ENCODE data around the gene STXBP5L. TPM values are rescaled to one million over a fixed set of nuclear protein-coding genes. Genes with fewer than 3 reads are reported as not detected.

STXBP5L gene
- total and polyA plus RNA-seq, 2 of the 4 experiments (the other 2 are of a cell fraction): not detected

GRCh38 chr3:121330634-121331033, 422.6 kb downstream of the STXBP5L start:
- TF ChIP-seq BHLHE40 (IDR thresholded peaks at IDR 0.05; ENCODE audit: low read depth, low read length) (no peak), USF2 (IDR thresholded peaks at IDR 0.05; ENCODE audit: low read depth, low read length) (no peak), RCOR1 (IDR thresholded peaks at IDR 0.05; ENCODE audit: insufficient replicate concordance, low read length) (no peak), MXI1 (IDR thresholded peaks at IDR 0.05; ENCODE audit: borderline replicate concordance, low read depth, low read length) (no peak), FOS (IDR thresholded peaks at IDR 0.05; ENCODE audit: low read depth, low read length) (no peak), RAD21 (IDR thresholded peaks at IDR 0.05; ENCODE audit: low read length) (no peak), ELK1 (IDR thresholded peaks at IDR 0.05; ENCODE audit: borderline replicate concordance, low read depth, low read length) (no peak), MAZ (IDR thresholded peaks at IDR 0.05; ENCODE audit: borderline replicate concordance, low read depth, low read length) (no peak), RFX5 (IDR thresholded peaks at IDR 0.05; ENCODE audit: low read depth, low read length) (no peak), SMC3 (IDR thresholded peaks at IDR 0.05; ENCODE audit: low read depth, low read length) (no peak), NFE2L2 (IDR thresholded peaks at IDR 0.05; ENCODE audit: low read depth, low read length) (no peak)
- Histone ChIP-seq H3K23ac (ENCODE audit: low read depth, low read length) (no peak overlapping the region), H3K27ac (ENCODE audit: insufficient read depth, low read length) (no peak overlapping the region), H4K91ac (ENCODE audit: insufficient read depth, low read depth, low read length) (no peak overlapping the region), H3K4me2 (ENCODE audit: low read depth, low read length) (no peak overlapping the region), H4K8ac (ENCODE audit: low read depth in 2 of 2, low read length in 2 of 2) (no peak overlapping the region), H4K5ac (ENCODE audit: low read depth, low read length) (no peak overlapping the region), H2BK20ac (ENCODE audit: low read depth, low read length) (no peak overlapping the region), H4K20me1 (ENCODE audit: insufficient read depth, low read length) (no peaks in the 10 kb centered on the region), H3K79me1 (ENCODE audit: low read depth in 1 of 2, low read length in 2 of 2) (no peaks in the 10 kb centered on the region), H2BK120ac (ENCODE audit: low read depth, low read length) (no peak overlapping the region), H3K9ac (ENCODE audit: low read depth, low read length) (no peak overlapping the region), H3K4me1 (ENCODE audit: control insufficient read depth, insufficient read depth, low read length) (no peaks in the 10 kb centered on the region), H3K4ac (ENCODE audit: low read depth, low read length) (no peak overlapping the region), H3K36me3 (ENCODE audit: control insufficient read depth, insufficient read depth, low read length) (no peaks in the 10 kb centered on the region), H3K9me3 (ENCODE audit: control insufficient read depth, insufficient read depth, low read length) (peaks cover 2% of the 10 kb centered on the region; the same call in 1 of the 2 replicates), H2AK9ac (replicated peaks; ENCODE audit: low read depth, low read length, poor library complexity) (no peak overlapping the region), H3K9me1 (ENCODE audit: insufficient read depth, low read length) (no peaks in the 10 kb centered on the region), H3K27me3 (ENCODE audit: control insufficient read depth, insufficient read depth, low read length) (no peaks in the 10 kb centered on the region), H2BK15ac (ENCODE audit: low read depth, low read length) (no peak overlapping the region), H2BK5ac (ENCODE audit: low read depth, low read length, poor library complexity, severe bottlenecking) (no peak overlapping the region), H3K18ac (ENCODE audit: low read depth, low read length) (no peak overlapping the region), H2AFZ (replicated peaks; ENCODE audit: low read length, poor library complexity) (no peak overlapping the region), H3K4me3 (ENCODE audit: insufficient read depth, low read depth, low read length) (no peak overlapping the region), H3K14ac (replicated peaks; ENCODE audit: low read depth, low read length) (no peak overlapping the region), H3K56ac (ENCODE audit: extremely low read depth, insufficient read depth, low read length) (no peak overlapping the region), H2AK5ac (ENCODE audit: low read depth, low read length) (no peak overlapping the region)
- CTCF ChIA-PET: no interaction called here
- ATAC-seq (ENCODE audit: low read depth) (no peak), DNase-seq (no peak)
- intact Hi-C loops (cut with micrococcal nuclease): no loop called here
- dilution Hi-C loops (cut with HindIII; ENCODE audit: low sequenced_read_pairs, unreplicated experiment): no loop called here
- BruUV-seq (replicated peaks): no TSS peak
- in situ Hi-C loops (cut with MboI; ENCODE audit: low sequenced_read_pairs): no loop called here
- no CpG with 5 or more reads among the region's 4 CpGs for WGBS, 2 experiments (ENCODE audit: extremely low coverage in 2 of 2, insufficient read length in 1 of 2)
- POLR2A ChIA-PET (ENCODE audit: unreplicated experiment): no interaction called here
